Loucy (cell line): ENCODE results near the gene PSME3.

Experiments
- H2AFZ ChIP-seq: fragments of 200-600 bp; sonication (generic); 2 replicates; pipeline ENCODE4 v1.6.0; 2016; ENCODE audit warnings: antibody characterized with exemption, mild to moderate bottlenecking, low read length, moderate library complexity
- H3F3A ChIP-seq: fragments of 200-600 bp; 2 replicates; pipeline ENCODE4 v1.6.0; 2016; ENCODE audit warnings: antibody characterized with exemption, low read depth, mild to moderate bottlenecking
- H3K27me3 ChIP-seq: fragments of 200-600 bp; sonication (generic); 2 replicates; pipeline ENCODE4 v1.6.1; 2014; ENCODE audit warnings: low read length, mild to moderate bottlenecking; ENCODE audit not compliant: insufficient read depth, poor library complexity, severe bottlenecking
- H3K36me3 ChIP-seq: fragments of 200-600 bp; sonication (generic); 2 replicates; pipeline ENCODE4 v1.6.1; 2016; ENCODE audit warnings: low read length; ENCODE audit not compliant: insufficient read depth
- H3K4me1 ChIP-seq: fragments of 200-600 bp; sonication (generic); 2 replicates; pipeline ENCODE4 v1.5.1; 2014; ENCODE audit warnings: low read length, mild to moderate bottlenecking; ENCODE audit not compliant: insufficient read depth, poor library complexity, severe bottlenecking
- H3K4me2 ChIP-seq: fragments of 200-600 bp; sonication (generic); 2 replicates; pipeline ENCODE4 v1.6.0; 2014; ENCODE audit warnings: antibody characterized with exemption, low read length, low read depth, mild to moderate bottlenecking; ENCODE audit not compliant: poor library complexity, severe bottlenecking
- H3K4me3 ChIP-seq: fragments of 200-600 bp; sonication (generic); 2 replicates; pipeline ENCODE4 v1.5.1; 2014; ENCODE audit warnings: low read length, mild to moderate bottlenecking, mixed read lengths; ENCODE audit not compliant: poor library complexity, severe bottlenecking
- H3K79me2 ChIP-seq: fragments of 200-600 bp; sonication (generic); 2 replicates; pipeline ENCODE4 v1.6.1; 2014; ENCODE audit warnings: low read length; ENCODE audit not compliant: insufficient read depth
- H3K9ac ChIP-seq: fragments of 200-600 bp; sonication (generic); 2 replicates; pipeline ENCODE4 v1.6.0; 2014; ENCODE audit warnings: mild to moderate bottlenecking, low read depth, low read length, moderate library complexity; ENCODE audit not compliant: poor library complexity, severe bottlenecking
- H3K9me2 ChIP-seq: fragments of 200-600 bp; sonication (generic); replicated peaks from 2 replicates; pipeline ENCODE4 v1.6.1; 2016; ENCODE audit warnings: low read depth, low read length, mixed read lengths
- H3K9me3 ChIP-seq: fragments of 200-600 bp; sonication (generic); 2 replicates; pipeline ENCODE4 v1.6.1; 2014; ENCODE audit warnings: mild to moderate bottlenecking, antibody characterized with exemption, low read length, low read depth; ENCODE audit not compliant: insufficient read depth
- H4K20me1 ChIP-seq: fragments of 200-600 bp; sonication (generic); 2 replicates; pipeline ENCODE4 v1.6.0; 2014; ENCODE audit warnings: antibody characterized with exemption, low read length, mild to moderate bottlenecking; ENCODE audit not compliant: insufficient read depth, poor library complexity, severe bottlenecking
- EZH2phosphoT487 ChIP-seq: fragments of 200-600 bp; IDR thresholded peaks from 2 replicates; pipeline ENCODE4 v1.6.1; 2018; ENCODE audit warnings: antibody characterized with exemption, mild to moderate bottlenecking, moderate library complexity, borderline replicate concordance
- TF ChIP-seq, protein P1 (sequence below): fragments of 200-600 bp; sonication (generic); conservative IDR thresholded peaks from 2 replicates; pipeline ENCODE4 v1.5.1; 2014; ENCODE audit warnings: mild to moderate bottlenecking, antibody characterized with exemption, low read length

Gene PSME3

DNA sequence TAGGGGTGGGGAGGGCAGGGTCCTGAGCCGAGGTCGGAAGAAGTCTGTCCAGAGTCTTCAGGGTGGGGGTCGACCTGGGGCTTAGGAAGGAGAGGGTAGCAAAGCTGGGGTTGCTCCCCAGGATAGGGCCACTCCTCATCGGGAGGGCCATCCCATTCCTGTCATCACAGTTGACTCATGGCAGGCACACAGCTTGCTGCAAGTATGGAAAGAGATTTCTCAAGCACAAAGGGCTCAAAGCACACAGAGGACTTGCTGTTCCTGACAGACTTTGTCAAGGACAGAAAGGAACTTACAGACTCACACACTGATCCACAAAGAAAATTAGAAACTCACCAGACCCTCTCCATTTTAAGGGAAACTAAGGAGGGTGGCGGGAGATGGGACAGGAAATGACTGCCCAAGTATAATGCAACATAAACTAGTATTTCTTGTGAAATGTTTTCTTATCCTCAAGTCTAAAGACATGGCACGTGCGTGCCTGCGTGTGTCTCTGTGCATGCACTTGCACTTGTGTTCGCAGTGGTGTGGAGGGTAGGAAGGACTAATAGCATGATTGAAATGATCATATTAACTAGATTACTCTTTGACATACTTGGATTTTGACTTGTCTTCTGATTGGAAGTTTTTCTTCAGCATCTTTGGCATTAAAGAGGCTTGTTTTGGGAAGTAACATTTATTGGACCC, 13.5 kb downstream of the PSME3 start:
- H3K9me3 ChIP-seq = no peaks in the 10 kb centered on the region
- H2AFZ ChIP-seq = no peak overlapping the region
- no peak overlapping the region for H3K9ac ChIP-seq
- no peaks in the 10 kb centered on the region for H4K20me1 ChIP-seq
- no peaks in the 10 kb centered on the region; the same call in 1 of the 2 replicates for H3K79me2 ChIP-seq
- H3K4me2 ChIP-seq = no peak overlapping the region
- H3K27me3 ChIP-seq = no peaks in the 10 kb centered on the region
- H3K4me1 ChIP-seq = no peaks in the 10 kb centered on the region
- H3F3A ChIP-seq = no peaks in the 10 kb centered on the region
- peaks cover 38% of the 10 kb centered on the region; the same call in 1 of the 2 replicates for H3K36me3 ChIP-seq
- H3K4me3 ChIP-seq = no peak overlapping the region
- H3K9me2 ChIP-seq = no peaks in the 10 kb centered on the region
- TF ChIP-seq, protein P1, sequence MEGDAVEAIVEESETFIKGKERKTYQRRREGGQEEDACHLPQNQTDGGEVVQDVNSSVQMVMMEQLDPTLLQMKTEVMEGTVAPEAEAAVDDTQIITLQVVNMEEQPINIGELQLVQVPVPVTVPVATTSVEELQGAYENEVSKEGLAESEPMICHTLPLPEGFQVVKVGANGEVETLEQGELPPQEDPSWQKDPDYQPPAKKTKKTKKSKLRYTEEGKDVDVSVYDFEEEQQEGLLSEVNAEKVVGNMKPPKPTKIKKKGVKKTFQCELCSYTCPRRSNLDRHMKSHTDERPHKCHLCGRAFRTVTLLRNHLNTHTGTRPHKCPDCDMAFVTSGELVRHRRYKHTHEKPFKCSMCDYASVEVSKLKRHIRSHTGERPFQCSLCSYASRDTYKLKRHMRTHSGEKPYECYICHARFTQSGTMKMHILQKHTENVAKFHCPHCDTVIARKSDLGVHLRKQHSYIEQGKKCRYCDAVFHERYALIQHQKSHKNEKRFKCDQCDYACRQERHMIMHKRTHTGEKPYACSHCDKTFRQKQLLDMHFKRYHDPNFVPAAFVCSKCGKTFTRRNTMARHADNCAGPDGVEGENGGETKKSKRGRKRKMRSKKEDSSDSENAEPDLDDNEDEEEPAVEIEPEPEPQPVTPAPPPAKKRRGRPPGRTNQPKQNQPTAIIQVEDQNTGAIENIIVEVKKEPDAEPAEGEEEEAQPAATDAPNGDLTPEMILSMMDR = no peak
- TF ChIP-seq EZH2phosphoT487 = no peak

DNA sequence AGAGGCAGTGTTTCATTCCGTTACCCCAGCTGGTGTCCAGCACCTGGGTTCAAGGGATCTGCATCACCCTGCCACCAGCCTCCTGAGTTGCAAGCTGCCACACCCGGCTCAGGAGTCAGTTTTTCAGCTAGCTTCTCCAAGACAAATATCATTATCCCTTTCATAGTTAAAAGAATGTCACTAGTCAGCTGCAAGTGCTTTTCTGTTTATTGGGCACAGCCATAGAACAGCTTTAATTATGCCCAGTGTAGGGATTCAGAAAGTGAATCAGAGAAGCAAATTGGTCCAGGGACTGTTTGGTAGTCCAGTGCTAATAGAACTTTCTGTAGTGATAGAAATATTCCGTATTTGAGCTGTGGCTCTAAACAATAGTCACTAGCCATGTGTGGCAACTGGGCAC, 14.9 kb downstream of the PSME3 start:
- no peak for TF ChIP-seq EZH2phosphoT487
- TF ChIP-seq, protein P1 = no peak
- H3K9me3 ChIP-seq = no peaks in the 10 kb centered on the region
- H3K79me2 ChIP-seq = no peaks in the 10 kb centered on the region; the same call in 1 of the 2 replicates

DNA sequence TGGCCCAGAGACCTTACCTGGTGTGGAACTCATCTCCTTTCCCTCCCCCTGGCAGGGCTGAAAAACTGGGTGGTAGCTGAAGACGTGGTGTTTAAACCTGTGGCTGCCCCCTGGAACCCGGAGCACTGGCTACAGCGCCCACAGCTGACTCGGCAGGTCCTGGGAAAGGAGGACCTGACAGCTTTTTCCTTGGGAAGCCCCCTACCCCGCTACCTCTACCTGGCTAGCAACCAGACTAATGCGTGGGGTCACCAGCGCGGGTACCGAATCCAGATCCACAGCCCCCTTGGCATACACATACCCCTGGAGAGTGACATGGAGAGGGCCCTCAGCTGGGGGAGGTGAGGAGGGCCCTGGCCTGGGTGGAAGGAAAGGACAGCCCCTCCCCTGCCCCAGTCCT, 15.8 kb downstream of the PSME3 start:
- Histone ChIP-seq H3K27me3 (no peaks in the 10 kb centered on the region), H3K36me3 (peaks cover 17% of the 10 kb centered on the region; the same call in 1 of the 2 replicates), H4K20me1 (no peaks in the 10 kb centered on the region), H3F3A (no peaks in the 10 kb centered on the region), H2AFZ (no peak overlapping the region), H3K4me2 (no peak overlapping the region), H3K9me2 (no peaks in the 10 kb centered on the region), H3K9ac (no peak overlapping the region), H3K4me3 (no peak overlapping the region), H3K4me1 (no peaks in the 10 kb centered on the region), H3K79me2 (no peaks in the 10 kb centered on the region; the same call in 1 of the 2 replicates), H3K9me3 (no peaks in the 10 kb centered on the region)
- TF ChIP-seq EZH2phosphoT487 = no peak
- TF ChIP-seq, protein P1 = no peak

More for the DNA sequence above, 14.9 kb downstream of the PSME3 start:
- no peaks in the 10 kb centered on the region for H3K27me3 ChIP-seq
- H3K9me2 ChIP-seq = no peaks in the 10 kb centered on the region
- H3K9ac ChIP-seq = no peak overlapping the region
- no peaks in the 10 kb centered on the region for H3F3A ChIP-seq
- no peak overlapping the region for H2AFZ ChIP-seq
- no peak overlapping the region for H3K4me2 ChIP-seq
- no peaks in the 10 kb centered on the region for H3K4me1 ChIP-seq
- H4K20me1 ChIP-seq = no peaks in the 10 kb centered on the region
- H3K36me3 ChIP-seq = peaks cover 25% of the 10 kb centered on the region; the same call in 1 of the 2 replicates
- no peak overlapping the region for H3K4me3 ChIP-seq
